Left forelimb (tissue), 1 donor: ENCODE measurements around the gene PROCA1.
"Not testable (repeated sequence)": the region's sequence is repeated elsewhere in the genome, so short reads cannot be mapped to it uniquely, and the experiment has no call there.

Experiments
- DNase-seq: peaks from one replicate; pipeline ENCODE4 v3.0.0-alpha.2; 2018; ENCODE audit warnings: low spot score

PROCA1 gene

DNA sequence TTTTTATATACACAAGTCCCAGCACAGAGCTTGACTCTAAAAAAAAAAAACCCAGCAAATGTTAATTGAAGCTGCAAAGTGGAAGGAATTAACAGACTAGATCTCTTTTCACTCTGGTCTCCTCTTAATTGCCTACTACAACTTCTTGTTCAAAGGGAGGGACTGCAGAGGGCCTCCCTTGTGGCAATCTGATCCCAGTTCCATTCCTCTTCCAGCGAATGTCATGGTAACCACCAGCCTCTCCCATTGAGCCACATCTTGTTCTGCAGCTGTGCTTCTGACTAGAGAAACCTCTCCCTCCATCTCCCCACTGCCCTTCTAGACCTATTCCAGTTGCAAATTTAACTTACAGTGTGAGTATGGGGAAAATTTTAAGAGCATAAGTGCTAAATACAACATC lies 43.8 kb downstream of the PROCA1 start:
- no peak for DNase-seq

GRCh38 chr17:28665994-28666393 lies 45.7 kb downstream of the PROCA1 start:
- no peak for DNase-seq

DNA sequence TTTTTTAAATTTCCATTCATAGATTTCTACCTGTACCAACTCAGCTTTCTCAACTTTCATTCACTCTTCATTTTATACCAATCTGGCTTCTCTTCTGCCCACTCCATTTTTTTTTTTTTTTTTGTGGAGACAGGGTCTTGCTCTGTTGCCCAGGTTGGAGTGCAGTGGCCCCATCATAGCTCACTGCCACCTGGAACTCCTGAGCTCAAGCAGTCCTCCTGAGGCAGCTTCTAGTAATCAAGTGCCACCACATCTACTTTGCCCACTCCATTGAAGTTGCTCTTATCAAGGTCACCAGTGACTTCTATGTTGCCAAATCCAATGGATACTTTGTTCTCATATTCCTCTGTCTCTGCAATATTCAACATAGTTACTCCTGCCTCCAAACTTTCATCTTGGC lies 48.0 kb downstream of the PROCA1 start:
- DNase-seq = no peak

DNA sequence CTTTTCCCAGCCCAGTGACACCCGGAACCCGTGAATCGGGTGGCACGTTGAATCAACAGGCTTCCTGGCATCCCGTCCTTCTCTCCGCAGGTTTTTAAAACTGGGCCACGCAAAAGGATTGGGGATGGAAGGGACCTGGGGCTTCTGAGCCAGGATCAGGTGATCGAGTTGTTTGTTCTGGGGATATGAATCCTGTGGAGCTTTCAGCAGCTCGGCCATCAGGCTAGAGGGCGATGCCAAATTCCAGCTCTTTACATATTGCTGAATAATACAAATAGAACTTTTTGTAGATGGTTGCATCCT lies 49.2 kb downstream of the PROCA1 start:
- DNase-seq = no peak

DNA sequence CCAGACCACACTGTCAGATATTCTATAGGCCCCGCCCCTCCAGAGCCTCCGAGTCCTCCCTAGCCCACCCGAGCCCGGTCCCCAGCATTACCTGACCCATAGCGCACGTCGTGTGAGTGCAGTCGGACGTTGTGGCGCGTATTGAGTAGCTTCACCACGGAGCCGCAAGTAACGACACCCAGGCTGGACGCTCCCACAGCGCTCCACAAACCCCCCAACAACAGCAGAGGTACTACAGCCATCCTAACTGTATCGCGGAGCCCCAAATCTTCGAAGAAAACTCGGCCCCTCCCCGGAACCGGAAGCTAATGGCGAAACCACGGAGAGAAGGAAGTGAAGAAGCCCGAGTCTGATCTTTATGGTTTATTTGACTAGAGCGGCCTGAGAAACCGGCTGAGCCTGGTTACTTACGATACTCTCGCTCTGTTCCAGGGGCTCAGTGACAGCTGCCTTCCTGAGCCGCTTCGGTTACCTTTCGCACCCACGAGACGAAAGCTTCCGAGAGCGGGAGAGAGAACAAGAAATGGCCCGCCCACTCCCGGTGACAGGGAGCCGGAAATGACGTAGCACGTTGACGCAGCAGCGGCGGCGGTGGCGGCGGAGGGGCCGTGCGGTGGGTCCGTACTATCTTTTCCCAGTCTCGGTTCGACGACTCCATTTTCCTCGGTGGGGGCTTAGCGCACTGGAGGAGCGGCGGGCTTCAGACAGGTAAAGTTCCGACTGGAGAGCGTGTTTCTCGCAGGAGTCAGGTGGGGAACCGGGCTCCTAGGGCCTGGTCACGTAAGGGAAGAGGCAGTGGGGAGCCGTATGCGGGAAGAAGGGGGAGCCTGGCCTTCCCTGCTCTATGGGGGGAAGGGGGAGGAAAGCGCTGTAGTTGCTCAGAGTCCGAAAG lies 49.8 kb downstream of the PROCA1 start, which contains the start of the genes SDF2 and SUPT6H:
SDF2 (minus strand) TSS at position 272 of the 892 bp plus-strand sequence; CDS start at position 242, 30 bp downstream.
SUPT6H (plus strand) TSS at position 571 of the 892 bp plus-strand sequence. CDS start 11,197 bp downstream, outside the sequence.
- DNase-seq = peak; percentile 97

DNA sequence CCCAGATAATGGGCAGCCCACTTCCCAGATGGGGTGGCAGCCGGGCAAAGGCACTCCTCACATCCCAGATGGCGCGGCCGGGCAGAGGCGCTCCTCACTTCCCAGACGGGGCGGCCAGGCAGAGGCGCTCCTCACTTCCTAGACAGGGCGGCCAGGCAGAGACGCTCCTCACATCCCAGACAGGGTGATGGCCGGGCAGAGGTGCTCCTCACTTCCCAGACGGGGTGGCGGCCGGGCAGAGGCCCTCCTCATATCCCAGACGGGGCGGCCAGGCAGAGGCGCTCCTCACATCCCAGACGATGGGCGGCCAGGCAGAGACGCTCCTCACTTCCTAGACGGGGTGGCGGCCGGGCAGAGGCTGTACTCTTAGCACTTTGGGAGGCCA lies 52.2 kb downstream of the PROCA1 start:
- DNase-seq = not testable (repeated sequence)

DNA sequence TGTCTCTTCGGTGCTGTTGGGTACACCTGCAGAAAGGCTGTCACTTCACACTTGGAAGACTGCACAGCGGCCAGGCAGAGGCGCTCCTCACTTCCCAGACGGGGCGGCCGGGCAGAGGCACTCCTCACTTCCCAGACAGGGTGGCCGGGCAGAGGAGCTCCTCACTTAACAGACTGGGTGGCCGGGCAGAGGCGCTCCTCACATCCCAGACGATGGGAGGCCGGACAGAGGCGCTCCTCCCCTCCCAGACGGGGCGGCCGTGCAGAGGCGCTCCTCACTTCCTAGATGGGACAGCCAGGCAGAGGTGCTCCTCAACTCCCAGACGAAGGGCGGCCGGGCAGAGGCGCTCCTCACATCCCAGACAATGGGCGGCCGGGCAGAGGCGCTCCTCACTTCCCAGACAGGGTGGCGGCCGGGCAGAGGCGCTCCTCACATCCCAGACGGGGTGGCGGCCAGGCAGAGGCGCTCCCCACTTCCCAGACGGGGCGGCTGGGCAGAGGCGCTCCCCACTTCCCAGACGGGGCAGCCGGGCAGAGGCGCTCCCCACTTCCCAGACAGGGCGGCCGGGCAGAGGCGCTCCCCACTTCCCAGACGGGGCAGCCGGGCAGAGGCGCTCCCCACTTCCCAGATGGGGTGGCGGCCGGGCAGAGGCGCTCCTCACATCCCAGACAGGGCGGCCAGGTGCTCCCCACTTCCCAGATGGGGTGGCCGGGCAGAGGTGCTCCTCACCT lies 52.8 kb downstream of the PROCA1 start:
- not testable (repeated sequence) for DNase-seq

GRCh38 chr17:28658342-28658741 lies 53.3 kb downstream of the PROCA1 start:
- not testable (repeated sequence) for DNase-seq

DNA sequence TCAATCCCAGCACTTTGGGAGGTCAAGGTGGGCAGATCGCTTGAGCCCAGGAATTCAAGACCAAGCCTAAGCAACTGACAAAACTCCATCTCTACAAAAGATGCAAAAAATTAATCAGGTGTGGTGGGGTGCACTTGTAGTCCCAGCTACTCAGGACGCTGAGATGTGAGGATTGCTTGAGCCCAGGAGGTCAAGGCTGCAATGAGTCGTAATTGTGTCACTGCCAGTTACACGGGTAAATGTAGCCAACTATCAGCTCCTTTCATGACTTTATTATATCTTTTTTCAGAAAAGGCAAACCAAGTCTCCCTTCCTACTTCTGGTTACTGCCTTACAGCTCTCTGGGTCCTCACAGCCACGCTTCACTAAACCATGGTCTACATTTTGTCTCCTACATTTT lies 53.9 kb downstream of the PROCA1 start:
- no peak for DNase-seq

GRCh38 chr17:28655160-28655559 lies 56.5 kb downstream of the PROCA1 start:
- DNase-seq = no peak
